ENCODE data around the gene REXO1.

REXO1 gene

DNA sequence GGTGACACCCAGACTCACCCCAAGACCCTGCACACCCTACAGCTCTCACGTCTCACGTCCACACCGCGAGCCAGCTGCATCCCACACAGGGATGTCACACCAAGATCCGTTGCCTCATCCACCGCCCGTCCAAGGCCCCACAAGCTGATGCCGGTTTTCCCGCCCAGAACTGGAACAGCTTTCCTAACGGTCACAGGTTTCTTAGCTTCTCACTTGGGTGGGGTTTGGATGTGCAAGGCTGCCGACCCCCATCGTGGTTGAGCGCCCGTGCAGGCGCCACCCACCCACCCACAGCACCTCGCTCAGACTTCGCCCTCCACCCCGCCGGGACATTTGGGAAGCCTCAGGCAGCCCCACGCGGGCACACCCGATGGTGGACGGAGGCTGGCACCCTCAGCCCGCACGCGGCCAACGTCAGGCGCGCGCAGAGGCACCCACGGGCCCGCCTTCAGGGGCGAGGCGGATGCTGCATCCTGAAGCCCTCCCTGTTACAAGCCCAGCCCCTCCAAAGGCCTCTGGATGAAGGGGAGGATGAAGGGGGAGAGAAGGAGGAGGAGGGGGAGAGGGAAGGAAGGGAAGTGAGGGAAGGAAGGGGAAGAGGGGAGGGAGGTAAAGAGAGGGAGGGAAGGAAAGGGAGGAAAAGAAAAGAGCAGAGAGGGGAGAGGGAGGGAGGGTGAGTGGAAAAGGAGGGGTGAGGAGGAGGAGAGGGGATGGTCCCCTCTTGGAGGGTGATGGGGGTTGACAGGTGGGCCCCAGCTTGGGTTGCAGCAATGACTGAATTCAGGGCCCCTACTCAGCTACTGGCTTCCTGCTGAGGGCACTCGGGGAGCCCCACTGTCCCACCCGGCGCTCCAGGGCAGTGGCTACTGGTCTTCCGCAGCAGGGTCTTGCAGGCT lies 82.1 kb downstream of the REXO1 start:
- no peak for DNase-seq

Data from NCI-H2081 (cell line).